Chondrocyte (in vitro differentiated cells): ENCODE measurements around the gene SLC44A1. TPM values are rescaled to one million over a fixed set of nuclear protein-coding genes. Genes with fewer than 3 reads are reported as not detected.

Source experiments
- DNase-seq: peaks from one replicate; pipeline ENCODE4 v3.0.0; 2021; ENCODE audit warnings: mixed read lengths, low spot score
- H3K27ac Mint-ChIP-seq: one replicate; pipeline ENCODE4 v1.8.0; 2021; ENCODE audit warnings: mild to moderate bottlenecking, moderate library complexity, mixed read lengths; ENCODE audit not compliant: unreplicated experiment
- H3K27me3 Mint-ChIP-seq: 2 replicates; pipeline ENCODE4 v1.8.0; 2021; ENCODE audit warnings: low read depth, mixed read lengths
- H3K36me3 Mint-ChIP-seq: 2 replicates; pipeline ENCODE4 v1.8.0; 2021; ENCODE audit warnings: low read depth, mixed read lengths
- H3K4me1 Mint-ChIP-seq: 2 replicates; pipeline ENCODE4 v1.8.0; 2021; ENCODE audit warnings: low read depth, mild to moderate bottlenecking, mixed read lengths
- H3K4me3 Mint-ChIP-seq: one replicate; pipeline ENCODE4 v1.8.0; 2021; ENCODE audit warnings: mild to moderate bottlenecking, moderate library complexity, mixed read lengths; ENCODE audit not compliant: unreplicated experiment
- H3K9me3 Mint-ChIP-seq: 2 replicates; pipeline ENCODE4 v1.8.0; 2021; ENCODE audit warnings: low read depth, mixed read lengths
- CTCF ChIP-seq: fragments of 200-600 bp; sonication (generic); IDR thresholded peaks from 2 replicates; pipeline ENCODE4 v1.5.0; 2021; ENCODE audit warnings: antibody characterized with exemption, mild to moderate bottlenecking, moderate library complexity
- total RNA-seq: library from RNA; stranded (reverse); gene quantifications from 3 replicates; pipeline ENCODE4 v1.2.1, GENCODE V29; 2021

Gene SLC44A1
- total RNA-seq, 1 donor from 2014 or later = 17.1 TPM

- Mint-ChIP-seq H3K27ac (no peak overlapping the region), H3K36me3 (no peaks in the 10 kb centered on the region), H3K4me1 (peaks cover 14% of the 10 kb centered on the region), H3K27me3 (no peaks in the 10 kb centered on the region), H3K4me3 (no peak overlapping the region), H3K9me3 (peaks cover 3% of the 10 kb centered on the region)
- no peak for TF ChIP-seq CTCF
- no peak for DNase-seq
Observed at GRCh38 chr9:105291422-105291859, 47.0 kb downstream of the SLC44A1 start.

GRCh38 chr9:105291938-105292337 is 47.5 kb downstream of the SLC44A1 start:
- Mint-ChIP-seq H3K9me3 (peaks cover 3% of the 10 kb centered on the region), H3K27ac (no peak overlapping the region), H3K4me3 (no peak overlapping the region), H3K4me1 (peaks cover 19% of the 10 kb centered on the region), H3K27me3 (no peaks in the 10 kb centered on the region), H3K36me3 (no peaks in the 10 kb centered on the region)
- DNase-seq = no peak
- TF ChIP-seq CTCF = no peak

- peaks cover 3% of the 10 kb centered on the region for H3K9me3 Mint-ChIP-seq
- no peak for TF ChIP-seq CTCF
- no peak for DNase-seq
- H3K27me3 Mint-ChIP-seq = no peaks in the 10 kb centered on the region
- H3K4me1 Mint-ChIP-seq = peaks cover 32% of the 10 kb centered on the region
- no peak overlapping the region for H3K27ac Mint-ChIP-seq
- no peaks in the 10 kb centered on the region for H3K36me3 Mint-ChIP-seq
- no peak overlapping the region for H3K4me3 Mint-ChIP-seq
Observed at GRCh38 chr9:105293408-105293807, 49.0 kb downstream of the SLC44A1 start.

- H3K4me1 Mint-ChIP-seq = peaks cover 49% of the 10 kb centered on the region
- H3K4me3 Mint-ChIP-seq = no peak overlapping the region
- H3K9me3 Mint-ChIP-seq = peaks cover 3% of the 10 kb centered on the region
Observed at GRCh38 chr9:105295201-105295550, 50.7 kb downstream of the SLC44A1 start.

GRCh38 chr9:105295986-105296385 is 51.5 kb downstream of the SLC44A1 start:
- no peak for TF ChIP-seq CTCF
- peaks cover 3% of the 10 kb centered on the region for H3K9me3 Mint-ChIP-seq
- no peak overlapping the region for H3K4me3 Mint-ChIP-seq
- H3K36me3 Mint-ChIP-seq = no peaks in the 10 kb centered on the region
- DNase-seq = no peak
- H3K4me1 Mint-ChIP-seq = peaks cover 52% of the 10 kb centered on the region
- peak overlapping the region; percentile 88 for H3K27ac Mint-ChIP-seq
- H3K27me3 Mint-ChIP-seq = no peaks in the 10 kb centered on the region

More at GRCh38 chr9:105295201-105295550, 50.7 kb downstream of the SLC44A1 start:
- no peaks in the 10 kb centered on the region for H3K27me3 Mint-ChIP-seq
- no peak for TF ChIP-seq CTCF
- H3K36me3 Mint-ChIP-seq = no peaks in the 10 kb centered on the region
- no peak overlapping the region for H3K27ac Mint-ChIP-seq
- DNase-seq = no peak
